ENCODE data around the gene CDC7.

- no peak for TF ChIP-seq CTCF (IDR thresholded peaks at IDR 0.05; ENCODE audit: low read depth, low read length)
- no peak for TF ChIP-seq EZH2phosphoT487 (IDR thresholded peaks at IDR 0.05; ENCODE audit: low read depth)
Observed at GRCh38 chr1:91515994-91516393, 15.3 kb downstream of the CDC7 start.
